DOHH2 (cell line): ENCODE data around the gene SF1.

Experiments
- EZH2phosphoT487 ChIP-seq: fragments of 200-600 bp; sonication (generic); IDR thresholded peaks from 2 replicates; pipeline ENCODE4 v1.6.1; 2017; ENCODE audit warnings: borderline replicate concordance, mild to moderate bottlenecking, antibody characterized with exemption, low read length, moderate library complexity, mixed read lengths
- TF ChIP-seq, protein P1 (sequence below): fragments of 200-600 bp; sonication (generic); IDR thresholded peaks from one replicate; pipeline ENCODE4 v1.5.1; 2014; ENCODE audit warnings: antibody characterized with exemption, mild to moderate bottlenecking, low read depth, low read length; ENCODE audit not compliant: poor library complexity, severe bottlenecking

GRCh38 chr11:64810891-64811272, 32.5 kb upstream of the SF1 start:
- TF ChIP-seq, protein P1, sequence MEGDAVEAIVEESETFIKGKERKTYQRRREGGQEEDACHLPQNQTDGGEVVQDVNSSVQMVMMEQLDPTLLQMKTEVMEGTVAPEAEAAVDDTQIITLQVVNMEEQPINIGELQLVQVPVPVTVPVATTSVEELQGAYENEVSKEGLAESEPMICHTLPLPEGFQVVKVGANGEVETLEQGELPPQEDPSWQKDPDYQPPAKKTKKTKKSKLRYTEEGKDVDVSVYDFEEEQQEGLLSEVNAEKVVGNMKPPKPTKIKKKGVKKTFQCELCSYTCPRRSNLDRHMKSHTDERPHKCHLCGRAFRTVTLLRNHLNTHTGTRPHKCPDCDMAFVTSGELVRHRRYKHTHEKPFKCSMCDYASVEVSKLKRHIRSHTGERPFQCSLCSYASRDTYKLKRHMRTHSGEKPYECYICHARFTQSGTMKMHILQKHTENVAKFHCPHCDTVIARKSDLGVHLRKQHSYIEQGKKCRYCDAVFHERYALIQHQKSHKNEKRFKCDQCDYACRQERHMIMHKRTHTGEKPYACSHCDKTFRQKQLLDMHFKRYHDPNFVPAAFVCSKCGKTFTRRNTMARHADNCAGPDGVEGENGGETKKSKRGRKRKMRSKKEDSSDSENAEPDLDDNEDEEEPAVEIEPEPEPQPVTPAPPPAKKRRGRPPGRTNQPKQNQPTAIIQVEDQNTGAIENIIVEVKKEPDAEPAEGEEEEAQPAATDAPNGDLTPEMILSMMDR, result no peak
- no peak for TF ChIP-seq EZH2phosphoT487
